LNCAP (cell line): Measurements from ENCODE around the gene RACGAP1.

Experiments used
- CTCF ChIP-seq: fragments of 450-650 bp; IDR thresholded peaks from 2 replicates; pipeline ENCODE4 v1.5.1; 2017; ENCODE audit warnings: mild to moderate bottlenecking

The RACGAP1 gene

DNA sequence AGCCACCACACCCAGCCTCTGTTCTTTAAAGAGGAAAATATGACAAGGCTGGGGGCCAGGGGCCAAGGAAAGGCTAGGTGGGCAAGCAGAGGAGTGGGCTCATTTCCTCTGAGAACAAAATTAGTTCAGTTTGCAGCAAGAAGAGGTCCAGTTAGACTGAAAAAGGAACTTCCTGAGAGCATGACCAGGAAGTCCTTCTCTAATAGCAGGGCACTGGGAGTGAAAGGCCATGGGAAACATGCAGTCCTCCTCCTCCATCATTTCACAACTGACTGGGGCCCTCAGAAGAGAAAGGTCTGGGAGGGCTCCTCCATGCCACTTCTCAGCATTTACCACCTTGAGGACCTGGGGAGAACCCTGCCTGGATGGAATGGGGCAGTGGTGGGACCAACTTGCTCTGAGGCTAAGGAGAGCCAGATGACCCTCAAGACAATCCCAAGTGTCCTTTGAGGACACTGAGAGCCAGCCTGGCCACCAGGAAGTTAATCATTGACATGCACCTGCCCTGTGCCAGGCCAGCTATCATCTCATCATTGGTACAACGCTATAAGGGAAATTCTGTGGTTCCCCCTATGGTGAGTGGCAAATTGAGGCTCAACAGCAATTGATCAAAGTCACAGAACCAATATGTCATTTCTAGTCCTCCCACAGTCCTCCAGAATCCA, 72.8 kb downstream of the RACGAP1 start:
- no peak for TF ChIP-seq CTCF

DNA sequence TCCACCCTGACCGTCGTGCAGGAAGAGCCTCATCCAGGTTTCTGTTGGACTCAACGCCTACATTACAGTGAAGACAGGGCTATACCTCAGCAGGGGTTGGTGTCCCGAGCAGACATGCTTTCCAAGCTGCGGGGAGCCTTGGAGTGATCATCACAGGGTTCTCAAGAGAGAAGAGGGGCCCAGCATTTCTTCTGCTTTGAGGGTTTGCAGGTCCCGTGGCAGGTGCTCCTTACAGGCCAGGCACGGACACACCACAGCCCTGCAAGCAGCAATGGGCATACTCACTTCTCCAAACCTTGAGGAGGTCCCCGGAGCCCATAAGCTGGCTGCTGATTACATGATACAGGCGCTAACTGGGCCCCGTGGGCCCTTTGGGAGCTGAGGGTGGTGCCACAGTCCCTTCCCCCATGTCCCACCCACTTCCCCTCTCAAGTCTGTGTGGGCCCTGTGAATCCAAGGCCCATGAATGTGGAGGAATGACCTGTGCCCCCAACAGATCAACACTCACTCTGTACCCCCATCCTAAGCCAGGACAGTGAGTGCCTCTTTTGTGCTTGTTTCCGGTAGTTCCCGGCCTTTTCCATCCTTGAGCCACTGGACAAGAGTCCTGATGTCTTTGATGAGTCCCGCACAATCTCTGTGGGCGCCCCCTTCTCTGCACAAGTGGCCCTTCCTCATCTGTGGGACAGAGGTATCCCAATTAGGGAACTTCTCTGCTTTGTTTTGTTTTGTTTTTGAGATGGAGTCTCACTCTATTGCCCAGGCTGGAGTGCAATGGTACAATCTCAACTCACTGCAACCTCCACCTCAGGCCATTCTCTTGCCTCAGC, 73.7 kb downstream of the RACGAP1 start:
- TF ChIP-seq CTCF = no peak

GRCh38 chr12:49950273-49951251, 74.7 kb downstream of the RACGAP1 start, which contains the start of gene AQP2:
TSS of gene AQP2 (plus strand) at chr12:49950737. CDS start at chr12:49950831, 94 bp downstream.
- no peak for TF ChIP-seq CTCF

- TF ChIP-seq CTCF = no peak
Observed at GRCh38 chr12:49949866-49950265, 75.4 kb downstream of the RACGAP1 start.

DNA sequence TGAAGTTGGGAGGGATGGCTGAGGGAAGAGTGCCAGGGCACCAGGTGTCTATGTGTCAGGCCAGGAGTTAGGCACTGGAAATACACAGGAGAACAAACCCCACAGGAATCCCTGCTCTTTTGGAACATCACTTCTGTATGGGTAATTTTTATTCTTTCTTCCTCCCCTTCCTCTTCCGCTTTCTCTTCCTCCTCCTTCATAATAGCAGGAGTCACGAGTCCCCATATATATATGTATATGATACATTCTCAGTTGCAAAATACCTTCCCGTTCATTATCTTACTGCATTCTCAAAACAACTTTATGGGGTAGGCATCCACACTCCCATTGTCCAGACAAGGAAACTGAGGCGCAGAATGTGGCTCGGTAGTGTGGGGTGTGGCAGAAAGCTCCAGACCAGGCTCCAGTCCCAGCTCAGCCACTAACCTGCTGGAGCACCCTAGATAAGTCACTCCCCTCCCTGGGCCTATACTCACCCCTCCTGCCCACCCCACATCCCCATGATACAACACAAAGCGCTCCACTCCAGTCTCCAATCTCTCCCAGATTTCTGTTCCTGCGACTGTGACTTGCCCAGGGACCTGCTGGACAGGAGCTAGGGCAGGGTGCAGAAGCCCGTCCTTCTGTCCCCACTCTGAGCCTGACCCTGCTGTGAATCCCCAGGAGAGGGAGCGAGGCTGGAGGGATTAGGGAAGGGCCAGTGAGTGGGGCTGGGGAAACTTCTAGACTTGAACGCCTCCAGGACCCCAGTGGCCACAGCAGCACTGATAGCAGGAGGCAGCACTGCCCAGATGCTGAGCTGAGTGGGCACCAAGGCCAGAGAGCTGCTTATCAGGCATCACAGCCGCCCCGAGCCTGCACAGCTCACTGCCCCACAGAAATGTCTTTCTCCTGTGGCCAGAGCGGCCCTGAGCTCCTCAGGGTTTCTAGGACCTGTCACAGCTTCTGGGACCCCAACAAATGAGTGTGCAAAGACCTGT, 76.1 kb downstream of the RACGAP1 start:
- TF ChIP-seq CTCF = no peak

DNA sequence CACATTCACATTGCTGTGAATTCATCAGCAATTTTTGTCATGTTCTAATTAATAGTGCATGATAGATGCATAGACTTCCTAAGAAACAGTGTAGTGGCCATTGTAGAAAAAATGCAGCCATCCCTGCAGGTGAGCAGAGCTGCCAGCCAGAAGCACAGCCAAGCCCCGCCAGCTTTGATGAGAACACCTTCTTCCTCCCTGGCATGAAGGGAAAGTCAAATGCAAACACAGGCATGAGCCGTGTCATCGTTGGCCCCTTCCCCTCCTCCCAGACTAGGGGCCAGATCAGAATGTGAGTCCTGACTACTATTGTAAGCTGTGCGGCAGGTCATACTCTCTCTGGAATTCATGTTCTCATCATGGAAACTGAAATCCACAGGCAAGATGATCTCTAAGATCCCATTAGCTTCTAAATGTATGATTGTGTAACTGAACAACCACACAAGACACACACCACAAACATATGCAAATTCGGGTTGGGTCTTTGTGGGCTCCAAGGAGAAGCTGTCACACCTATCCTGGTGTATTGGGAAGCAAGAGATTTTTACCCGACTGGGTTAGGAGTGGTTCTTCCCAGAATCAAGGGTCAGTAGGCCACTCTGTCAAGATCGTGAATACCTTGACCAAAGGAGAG, 77.6 kb downstream of the RACGAP1 start:
- no peak for TF ChIP-seq CTCF
